ENCODE measurements around the gene AGBL4.

Gene AGBL4

DNA sequence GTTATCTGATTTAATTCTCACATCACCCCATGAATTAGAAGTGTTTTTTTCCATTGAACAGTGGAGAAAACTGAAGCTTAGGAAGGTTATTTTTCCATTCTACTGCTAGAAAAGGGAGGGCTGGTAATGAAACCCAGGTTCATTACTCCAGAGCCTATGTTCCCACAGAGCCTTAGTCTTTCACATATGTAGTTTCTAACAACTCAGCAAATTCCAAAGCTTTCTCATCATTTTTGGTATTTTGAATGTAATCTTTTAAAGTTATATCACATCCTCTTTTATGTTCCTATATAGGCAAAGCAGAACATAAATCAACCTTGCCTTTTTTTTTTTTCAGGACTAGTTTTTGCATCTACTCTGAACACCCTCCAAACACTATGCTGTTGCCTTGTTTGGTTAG lies 1115.1 kb downstream of the AGBL4 start:
- intact Hi-C loops (cut with DNase I; ENCODE audit: low total_unique reads): no loop called here
- H3K36me3 ChIP-seq: no peaks in the 10 kb centered on the region
- H3K9me3 ChIP-seq: no peaks in the 10 kb centered on the region
- no peaks in the 10 kb centered on the region for H3K4me1 ChIP-seq
- DNase-seq: no peak
- H3K27ac ChIP-seq: no peak overlapping the region
- H3K27me3 ChIP-seq: no peaks in the 10 kb centered on the region
- no peak overlapping the region for H3K4me3 ChIP-seq
- TF ChIP-seq, protein P1, sequence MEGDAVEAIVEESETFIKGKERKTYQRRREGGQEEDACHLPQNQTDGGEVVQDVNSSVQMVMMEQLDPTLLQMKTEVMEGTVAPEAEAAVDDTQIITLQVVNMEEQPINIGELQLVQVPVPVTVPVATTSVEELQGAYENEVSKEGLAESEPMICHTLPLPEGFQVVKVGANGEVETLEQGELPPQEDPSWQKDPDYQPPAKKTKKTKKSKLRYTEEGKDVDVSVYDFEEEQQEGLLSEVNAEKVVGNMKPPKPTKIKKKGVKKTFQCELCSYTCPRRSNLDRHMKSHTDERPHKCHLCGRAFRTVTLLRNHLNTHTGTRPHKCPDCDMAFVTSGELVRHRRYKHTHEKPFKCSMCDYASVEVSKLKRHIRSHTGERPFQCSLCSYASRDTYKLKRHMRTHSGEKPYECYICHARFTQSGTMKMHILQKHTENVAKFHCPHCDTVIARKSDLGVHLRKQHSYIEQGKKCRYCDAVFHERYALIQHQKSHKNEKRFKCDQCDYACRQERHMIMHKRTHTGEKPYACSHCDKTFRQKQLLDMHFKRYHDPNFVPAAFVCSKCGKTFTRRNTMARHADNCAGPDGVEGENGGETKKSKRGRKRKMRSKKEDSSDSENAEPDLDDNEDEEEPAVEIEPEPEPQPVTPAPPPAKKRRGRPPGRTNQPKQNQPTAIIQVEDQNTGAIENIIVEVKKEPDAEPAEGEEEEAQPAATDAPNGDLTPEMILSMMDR (IDR thresholded peaks at IDR 0.05): no peak

DNA sequence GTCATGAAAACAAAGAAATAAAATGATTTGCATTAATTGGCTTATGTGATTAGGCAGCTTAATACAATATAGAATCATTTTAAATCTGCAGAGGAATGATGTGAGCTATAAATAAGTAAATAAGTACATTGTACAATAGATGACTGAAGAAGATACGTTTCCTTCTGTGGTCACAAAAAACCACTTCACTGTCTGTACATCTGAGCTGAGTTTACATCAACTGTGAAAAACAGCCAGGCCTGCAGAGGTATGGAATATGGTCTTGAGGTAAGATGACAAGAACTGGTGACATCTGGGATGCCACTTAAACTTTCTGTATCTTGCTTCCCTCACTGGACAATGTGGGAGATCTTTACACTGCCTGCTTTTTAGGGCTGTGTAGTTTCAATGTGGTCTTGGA lies 1117.0 kb downstream of the AGBL4 start:
- Histone ChIP-seq H3K4me1 (no peaks in the 10 kb centered on the region), H3K9me3 (no peaks in the 10 kb centered on the region), H3K27me3 (no peaks in the 10 kb centered on the region), H3K4me3 (no peak overlapping the region), H3K36me3 (no peaks in the 10 kb centered on the region), H3K27ac (no peak overlapping the region)
- intact Hi-C loops (cut with DNase I; ENCODE audit: low total_unique reads): no loop called here
- DNase-seq: no peak
- TF ChIP-seq, protein P1 (IDR thresholded peaks at IDR 0.05): no peak

- no peak overlapping the region for H3K27ac ChIP-seq
- H3K36me3 ChIP-seq: no peaks in the 10 kb centered on the region
- H3K27me3 ChIP-seq: no peaks in the 10 kb centered on the region
- intact Hi-C loops (cut with DNase I; ENCODE audit: low total_unique reads): no loop called here
- DNase-seq: no peak
- H3K4me1 ChIP-seq: no peaks in the 10 kb centered on the region
- H3K4me3 ChIP-seq: no peak overlapping the region
- no peaks in the 10 kb centered on the region for H3K9me3 ChIP-seq
- TF ChIP-seq, protein P1 (IDR thresholded peaks at IDR 0.05): no peak
Measured at GRCh38 chr1:48906164-48906563, 1117.6 kb downstream of the AGBL4 start.

DNA sequence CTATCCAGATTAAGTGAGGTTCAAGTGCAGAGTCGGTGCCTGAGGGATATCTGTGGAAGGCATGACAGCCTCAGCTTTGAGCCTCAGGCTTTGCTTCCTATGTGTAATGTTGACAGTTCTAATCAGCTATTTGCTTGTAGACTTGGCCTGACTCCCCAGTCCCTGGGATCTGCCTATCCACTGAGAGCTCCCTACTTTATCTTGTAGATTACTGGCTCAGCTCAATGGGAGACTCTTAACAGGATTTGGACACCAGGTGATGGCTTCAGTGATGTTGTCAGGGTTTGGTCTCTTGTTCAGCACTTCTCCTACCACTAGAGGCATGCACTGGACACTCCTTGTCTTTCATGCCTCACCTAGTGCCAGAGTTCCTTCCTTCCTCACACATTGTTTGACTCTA lies 1120.5 kb downstream of the AGBL4 start:
- Histone ChIP-seq H3K27me3 (no peaks in the 10 kb centered on the region), H3K4me1 (no peaks in the 10 kb centered on the region), H3K4me3 (no peak overlapping the region), H3K27ac (no peak overlapping the region), H3K36me3 (no peaks in the 10 kb centered on the region), H3K9me3 (no peaks in the 10 kb centered on the region)
- intact Hi-C loops (cut with DNase I; ENCODE audit: low total_unique reads): no loop called here
- TF ChIP-seq, protein P1 (IDR thresholded peaks at IDR 0.05): no peak
- no peak for DNase-seq

GRCh38 chr1:48898894-48899293 lies 1124.9 kb downstream of the AGBL4 start:
- intact Hi-C loops (cut with DNase I; ENCODE audit: low total_unique reads): no loop called here
- no peaks in the 10 kb centered on the region for H3K9me3 ChIP-seq
- no peaks in the 10 kb centered on the region for H3K27me3 ChIP-seq
- TF ChIP-seq, protein P1 (IDR thresholded peaks at IDR 0.05): no peak
- no peak overlapping the region for H3K4me3 ChIP-seq
- no peak for DNase-seq
- no peak overlapping the region for H3K27ac ChIP-seq
- H3K4me1 ChIP-seq: no peaks in the 10 kb centered on the region
- no peaks in the 10 kb centered on the region for H3K36me3 ChIP-seq

DNA sequence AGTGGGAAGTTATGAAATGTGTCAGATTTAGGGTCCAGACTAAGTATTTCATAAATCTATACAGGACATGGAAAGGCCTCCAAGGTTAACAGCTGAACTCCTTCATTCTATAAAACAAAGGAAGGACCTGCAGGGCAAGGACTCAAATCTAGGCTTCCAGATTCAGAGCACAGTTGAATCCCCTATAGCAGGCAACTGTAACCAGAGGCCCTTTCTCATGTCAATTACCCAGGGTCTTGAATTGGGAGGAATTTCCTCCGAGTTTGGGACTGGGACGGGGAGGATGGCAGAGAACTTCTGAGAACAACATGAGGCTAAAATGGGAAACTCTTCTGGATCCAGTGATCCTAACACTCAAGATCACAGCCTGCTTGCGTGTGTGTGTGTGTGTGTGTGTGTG lies 1134.1 kb downstream of the AGBL4 start:
- Histone ChIP-seq H3K27ac (no peak overlapping the region), H3K4me1 (no peaks in the 10 kb centered on the region), H3K9me3 (no peaks in the 10 kb centered on the region), H3K4me3 (no peak overlapping the region), H3K36me3 (no peaks in the 10 kb centered on the region), H3K27me3 (no peaks in the 10 kb centered on the region)
- intact Hi-C loops (cut with DNase I; ENCODE audit: low total_unique reads): no loop called here
- DNase-seq: no peak
- TF ChIP-seq, protein P1 (IDR thresholded peaks at IDR 0.05): no peak
